ENCODE measurements around the gene NETO2.
"Not testable (repeated sequence)": the region's sequence is repeated elsewhere in the genome, so short reads cannot be mapped to it uniquely, and the experiment has no call there.

The NETO2 gene

GRCh38 chr16:47143677-47144558, at the start of gene NETO2:
TSS of gene NETO2 (minus strand) at chr16:47143945. CDS start at chr16:47143612, 333 bp downstream.
- peak; percentile 57 for DNase-seq (ENCODE audit: low read depth)

- DNase-seq (ENCODE audit: low read depth): no peak
Observed at GRCh38 chr16:47182318-47182717, 38.6 kb upstream of the NETO2 start.

- DNase-seq (ENCODE audit: low read depth): not testable (repeated sequence)
Observed at GRCh38 chr16:47181066-47181465, 37.3 kb upstream of the NETO2 start.

- no peak for DNase-seq (ENCODE audit: low read depth)
Observed at GRCh38 chr16:47180073-47180472, 36.3 kb upstream of the NETO2 start.

GRCh38 chr16:47175152-47175551, 31.4 kb upstream of the NETO2 start:
- DNase-seq (ENCODE audit: low read depth): no peak

- no peak for DNase-seq (ENCODE audit: low read depth)
Observed at GRCh38 chr16:47162670-47163420, 19.1 kb upstream of the NETO2 start.

GRCh38 chr16:47161464-47161863, 17.7 kb upstream of the NETO2 start:
- no peak for DNase-seq (ENCODE audit: low read depth)

GRCh38 chr16:47160422-47160821, 16.7 kb upstream of the NETO2 start:
- no peak for DNase-seq (ENCODE audit: low read depth)

- DNase-seq (ENCODE audit: low read depth): no peak
Observed at GRCh38 chr16:47158992-47159391, 15.2 kb upstream of the NETO2 start.

GRCh38 chr16:47156680-47157215, 13.0 kb upstream of the NETO2 start:
- DNase-seq (ENCODE audit: low read depth): no peak

- not testable (repeated sequence) for DNase-seq (ENCODE audit: low read depth)
Observed at GRCh38 chr16:47152501-47152900, 8.8 kb upstream of the NETO2 start.

GRCh38 chr16:47150067-47150466, 6.3 kb upstream of the NETO2 start:
- DNase-seq (ENCODE audit: low read depth): no peak

- DNase-seq (ENCODE audit: low read depth): no peak
Observed at GRCh38 chr16:47144559-47144877, 773 bp upstream of the NETO2 start.

- DNase-seq (ENCODE audit: low read depth): peak; percentile 56
Observed at GRCh38 chr16:47142821-47143676, 696 bp downstream of the NETO2 start.

- no peak for DNase-seq (ENCODE audit: low read depth)
Observed at GRCh38 chr16:47142486-47142820, 1.3 kb downstream of the NETO2 start.

- peak; percentile 72 for DNase-seq (ENCODE audit: low read depth)
Observed at GRCh38 chr16:47141773-47142485, 1.8 kb downstream of the NETO2 start.

- no peak for DNase-seq (ENCODE audit: low read depth)
Observed at GRCh38 chr16:47140686-47141085, 3.1 kb downstream of the NETO2 start.

GRCh38 chr16:47139561-47140185, 4.1 kb downstream of the NETO2 start:
- DNase-seq (ENCODE audit: low read depth): no peak

GRCh38 chr16:47137925-47138324, 5.8 kb downstream of the NETO2 start:
- DNase-seq (ENCODE audit: low read depth): not testable (repeated sequence)

- DNase-seq (ENCODE audit: low read depth): no peak
Observed at GRCh38 chr16:47136099-47136842, 7.5 kb downstream of the NETO2 start.

All from activated T-cell treated with anti-CD3 and anti-CD28 coated beads for 24 hours (primary cell).